Activated effector memory CD4-positive, alpha-beta T cell treated with anti-CD3 and anti-CD28 coated beads, Interleukin-2, amount 50 U/mL, for 16 hours (primary cell): ENCODE measurements around the gene EXOSC9.
"Not testable (repeated sequence)": the region's sequence is repeated elsewhere in the genome, so short reads cannot be mapped to it uniquely, and the experiment has no call there.

Experiments used
- DNase-seq: peaks from one replicate; pipeline ENCODE4 v3.0.0-alpha.2; 2020

EXOSC9 gene, protein sequence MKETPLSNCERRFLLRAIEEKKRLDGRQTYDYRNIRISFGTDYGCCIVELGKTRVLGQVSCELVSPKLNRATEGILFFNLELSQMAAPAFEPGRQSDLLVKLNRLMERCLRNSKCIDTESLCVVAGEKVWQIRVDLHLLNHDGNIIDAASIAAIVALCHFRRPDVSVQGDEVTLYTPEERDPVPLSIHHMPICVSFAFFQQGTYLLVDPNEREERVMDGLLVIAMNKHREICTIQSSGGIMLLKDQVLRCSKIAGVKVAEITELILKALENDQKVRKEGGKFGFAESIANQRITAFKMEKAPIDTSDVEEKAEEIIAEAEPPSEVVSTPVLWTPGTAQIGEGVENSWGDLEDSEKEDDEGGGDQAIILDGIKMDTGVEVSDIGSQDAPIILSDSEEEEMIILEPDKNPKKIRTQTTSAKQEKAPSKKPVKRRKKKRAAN

DNA sequence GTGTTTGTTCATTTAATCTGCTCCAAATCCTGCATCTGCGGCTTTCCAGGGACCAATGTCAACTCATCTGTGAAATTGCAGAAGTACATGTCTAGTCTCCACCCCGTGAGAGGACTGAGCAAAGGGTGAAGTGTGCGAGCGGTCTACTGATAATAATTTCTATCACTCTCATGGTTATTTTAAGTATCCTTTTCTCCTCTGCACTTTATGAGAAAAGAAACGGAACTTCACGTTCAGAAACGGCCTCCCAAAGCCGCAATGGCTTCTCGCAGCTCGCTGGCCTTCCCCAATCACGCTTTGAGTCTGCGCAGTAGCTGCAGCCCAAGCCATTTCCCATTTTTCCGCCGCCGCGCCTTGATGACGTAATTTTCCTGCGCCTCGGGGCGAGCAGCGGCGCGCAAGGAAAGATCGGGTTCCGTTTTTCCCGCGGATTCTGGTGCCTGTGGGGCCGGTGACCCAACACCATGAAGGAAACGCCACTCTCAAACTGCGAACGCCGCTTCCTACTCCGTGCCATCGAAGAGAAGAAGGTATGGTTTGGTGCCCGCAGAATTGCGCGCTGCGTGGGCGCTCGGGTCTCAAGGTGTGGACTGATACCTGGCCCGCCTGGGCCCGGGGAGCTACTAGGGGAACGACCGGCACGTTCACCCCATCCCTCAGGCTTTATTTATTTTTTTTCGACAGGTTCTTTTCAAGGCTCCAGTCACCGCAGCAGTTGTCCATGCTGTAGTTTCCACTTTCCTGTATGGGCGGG is at the start of gene EXOSC9:
TSS of gene EXOSC9 (plus strand) at position 363 of the 754 bp plus-strand sequence. CDS start at position 465, 102 bp downstream.
- peak; percentile 98 for DNase-seq

GRCh38 chr4:121752142-121752541 is 49.0 kb upstream of the EXOSC9 start:
- DNase-seq, result not testable (repeated sequence)

DNA sequence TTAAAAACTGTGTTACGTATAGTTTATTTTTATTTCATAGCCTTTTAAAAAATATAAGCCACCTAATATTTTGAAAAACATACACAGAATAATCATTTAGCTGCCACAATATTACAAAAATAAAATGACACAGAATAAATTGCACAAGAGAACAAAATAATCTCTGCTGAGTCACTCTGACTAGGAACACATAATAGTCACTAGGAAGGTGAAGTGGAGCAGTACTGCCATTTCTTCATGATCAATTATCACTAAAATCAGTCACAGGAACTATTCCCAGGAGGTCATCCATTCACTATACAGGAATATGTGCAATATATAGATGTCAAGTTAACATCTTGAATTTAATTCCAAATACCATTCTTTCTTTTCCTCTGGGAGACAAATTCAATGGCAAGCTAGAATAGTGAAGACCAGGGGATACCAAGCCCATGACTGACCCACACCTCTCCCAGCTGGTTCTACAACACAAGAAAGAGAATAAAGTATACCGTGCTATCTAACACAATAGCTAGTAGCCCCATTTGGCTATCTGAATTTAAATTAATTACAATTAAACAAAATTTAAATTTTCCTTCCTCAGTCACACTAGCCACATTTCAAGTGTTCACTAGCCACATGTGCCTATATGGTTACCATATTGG is 42.1 kb upstream of the EXOSC9 start:
- DNase-seq, result no peak

DNA sequence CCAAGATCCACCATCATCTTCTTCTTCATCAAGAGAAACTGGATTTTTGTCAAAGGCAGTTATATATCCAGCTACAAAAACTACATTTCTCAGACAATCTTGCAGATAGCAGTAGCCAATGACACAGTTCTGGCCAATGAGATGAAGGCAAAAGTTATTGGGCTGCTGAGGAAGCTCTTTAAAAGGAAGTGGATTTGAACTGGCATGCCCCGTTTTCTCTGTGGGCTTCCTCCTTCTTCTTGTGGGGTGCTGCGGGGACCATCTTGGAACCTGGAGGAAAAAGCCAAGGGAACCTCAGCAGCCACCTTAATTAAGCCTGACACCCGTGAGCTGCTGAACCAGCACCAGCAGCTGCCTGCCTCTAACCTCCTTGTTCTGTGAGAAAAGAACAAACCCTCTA is 40.9 kb upstream of the EXOSC9 start:
- no peak for DNase-seq

GRCh38 chr4:121764303-121764701 is 36.8 kb upstream of the EXOSC9 start:
- DNase-seq, result no peak

DNA sequence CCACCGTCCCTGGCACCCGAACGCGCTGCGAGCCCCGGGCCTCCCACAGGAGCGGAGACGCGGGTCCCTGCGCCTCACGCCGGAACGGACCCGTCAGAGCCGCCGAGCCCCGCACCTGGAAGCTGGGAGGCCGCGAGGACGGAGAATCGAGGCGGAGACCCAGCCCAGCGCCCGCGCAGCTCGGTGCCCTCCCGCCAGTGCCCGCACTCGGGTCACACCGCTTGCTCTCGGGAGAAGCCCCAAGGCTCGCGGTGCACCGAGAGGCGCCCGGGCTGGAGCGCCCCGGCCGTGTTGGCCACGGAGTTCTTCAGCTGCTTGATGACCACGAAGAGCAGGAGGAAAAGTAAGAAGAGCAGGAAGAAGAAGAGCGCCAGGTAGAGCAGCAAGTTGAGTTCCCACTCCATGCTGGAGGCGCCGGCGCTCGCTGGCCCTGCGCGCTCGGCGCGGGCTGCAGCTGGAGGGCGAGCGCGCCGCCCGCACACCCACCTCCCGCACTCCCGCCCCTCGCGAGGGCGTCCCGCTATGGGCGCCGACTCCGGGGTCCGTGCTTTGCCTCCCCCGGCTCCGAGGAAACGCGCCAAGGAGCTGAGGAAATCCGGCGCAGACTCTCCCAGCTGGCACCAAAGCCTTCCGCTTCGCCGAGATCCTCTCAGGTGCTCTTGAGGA is 36.3 kb upstream of the EXOSC9 start, which contains the start of gene SMIM43:
TSS of gene SMIM43 (minus strand) at position 463 of the 666 bp plus-strand sequence. CDS start at position 404, 59 bp downstream.
- DNase-seq, result no peak

GRCh38 chr4:121765368-121765705 is 35.8 kb upstream of the EXOSC9 start:
- DNase-seq, result no peak

- DNase-seq, result no peak
Measured at GRCh38 chr4:121765971-121766538, 35.1 kb upstream of the EXOSC9 start.

DNA sequence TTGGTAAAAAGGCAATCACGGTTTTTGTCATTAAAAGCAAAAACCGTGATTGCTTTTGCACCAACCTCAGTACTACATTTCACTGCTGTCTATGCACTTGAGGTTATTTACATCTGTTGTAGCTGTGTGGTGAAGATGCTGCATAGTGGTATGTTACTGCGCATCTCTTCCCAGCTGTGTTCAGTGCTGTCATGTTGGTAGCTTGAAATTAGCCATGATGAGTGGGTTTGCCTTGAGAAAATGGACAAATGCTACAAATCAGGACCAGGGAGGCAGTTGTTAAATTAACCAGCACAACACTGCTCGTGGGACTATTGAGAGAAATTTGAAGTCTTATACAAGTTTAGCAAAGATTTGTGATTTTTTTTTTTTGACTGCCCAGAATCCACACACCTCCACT is 34.0 kb upstream of the EXOSC9 start:
- no peak for DNase-seq

DNA sequence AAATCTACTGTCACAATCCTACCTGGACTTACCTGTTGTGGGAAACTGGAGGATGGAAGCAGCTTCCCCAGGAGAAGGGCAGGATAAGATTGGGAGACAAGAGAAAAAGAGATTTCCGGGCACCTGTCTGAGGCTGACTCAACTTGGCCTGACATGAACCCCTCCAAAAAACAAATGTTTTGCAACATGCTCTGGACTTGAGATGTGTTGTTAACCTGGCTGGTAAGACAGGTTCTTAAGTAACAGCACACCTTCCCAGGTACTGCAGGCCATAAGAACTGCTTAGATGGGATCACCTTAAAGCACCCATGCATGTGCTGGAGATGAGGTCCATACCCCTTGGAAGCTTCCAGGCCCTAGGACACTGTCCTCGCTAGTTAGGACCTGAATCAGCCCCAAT is 31.8 kb upstream of the EXOSC9 start:
- DNase-seq, result no peak

- no peak for DNase-seq
Measured at GRCh38 chr4:121771869-121772268, 29.3 kb upstream of the EXOSC9 start.

DNA sequence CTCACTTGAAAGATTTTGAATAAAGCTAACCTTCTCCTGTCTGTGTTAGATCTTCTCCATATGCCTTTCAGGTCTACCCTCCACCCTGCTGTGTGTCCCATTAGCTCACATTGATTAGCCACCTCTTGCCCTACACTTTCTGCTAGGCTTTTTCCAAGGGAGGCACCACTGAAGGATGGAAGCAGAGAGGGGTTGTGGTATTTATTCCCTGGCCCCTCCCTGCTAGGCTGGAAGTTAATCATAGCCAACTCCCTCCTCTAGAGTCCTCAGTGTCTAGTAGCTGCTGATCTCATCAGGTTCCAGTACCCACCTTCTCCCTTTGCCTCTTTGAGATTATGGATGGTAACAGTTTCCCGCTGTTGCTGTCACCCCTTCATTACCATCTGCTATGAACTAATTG is 27.2 kb upstream of the EXOSC9 start:
- DNase-seq, result no peak

GRCh38 chr4:121776610-121777401 is 24.3 kb upstream of the EXOSC9 start:
- no peak for DNase-seq

GRCh38 chr4:121777625-121778024 is 23.5 kb upstream of the EXOSC9 start:
- DNase-seq, result no peak

GRCh38 chr4:121778991-121779628 is 22.0 kb upstream of the EXOSC9 start:
- DNase-seq, result no peak

- no peak for DNase-seq
Measured at GRCh38 chr4:121783210-121783609, 17.9 kb upstream of the EXOSC9 start.

DNA sequence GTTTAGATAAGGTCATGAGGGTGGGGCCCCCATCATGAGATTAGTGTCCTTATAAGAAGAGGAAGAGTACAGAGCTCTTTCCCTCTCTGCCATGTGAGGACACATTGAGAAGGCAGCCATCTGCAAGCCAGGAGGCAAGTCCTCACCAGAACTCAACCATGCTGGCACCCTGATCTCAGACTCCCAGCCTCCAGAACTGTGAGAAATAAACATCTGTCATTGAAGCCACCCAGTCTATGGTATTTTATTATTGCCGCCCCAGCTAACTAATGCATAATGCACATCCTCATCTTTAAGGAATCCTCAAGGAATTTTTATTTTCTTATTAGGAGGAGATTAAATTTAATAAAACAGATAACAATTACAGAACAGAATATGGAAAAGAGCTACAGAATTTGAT is 16.7 kb upstream of the EXOSC9 start:
- no peak for DNase-seq

GRCh38 chr4:121784975-121785374 is 16.1 kb upstream of the EXOSC9 start:
- no peak for DNase-seq

- no peak for DNase-seq
Measured at GRCh38 chr4:121785479-121785878, 15.6 kb upstream of the EXOSC9 start.

DNA sequence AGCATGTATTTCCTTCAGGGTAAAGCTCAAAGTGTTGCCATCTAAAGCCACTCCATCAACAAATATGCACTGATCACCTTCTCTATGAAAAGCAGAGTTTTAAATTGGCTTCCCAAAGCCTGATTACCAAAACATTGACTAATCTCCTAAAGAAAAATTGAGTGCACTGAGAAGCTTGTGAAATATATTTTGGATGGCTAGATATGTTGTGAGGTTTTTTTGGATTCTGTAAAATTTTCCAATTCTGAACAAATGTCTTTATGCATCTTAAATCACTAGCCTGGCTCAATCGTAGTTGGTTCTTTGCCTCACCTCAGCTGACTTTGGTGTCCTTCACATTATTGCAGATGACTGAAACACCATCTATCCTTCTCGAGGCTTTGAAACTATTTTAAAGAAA is 14.9 kb upstream of the EXOSC9 start:
- no peak for DNase-seq

DNA sequence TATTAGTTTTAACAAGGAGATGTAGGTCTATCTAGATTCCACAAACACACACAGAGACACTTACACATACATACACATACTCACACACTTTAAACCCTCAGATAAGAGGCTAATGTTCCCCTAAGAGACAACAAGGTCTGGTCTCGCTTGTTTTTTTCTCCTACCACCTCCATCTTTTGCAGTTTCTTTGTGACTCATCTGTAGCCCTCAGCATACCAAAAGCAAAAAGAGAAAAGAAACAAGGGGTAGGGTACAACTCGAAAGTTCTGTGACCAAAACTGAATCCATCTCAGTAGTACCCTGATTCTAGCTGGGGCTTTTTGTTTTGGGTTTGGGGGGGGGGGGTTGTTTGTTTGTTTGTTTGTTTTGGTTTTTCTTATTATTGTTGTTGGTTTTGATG is 12.2 kb upstream of the EXOSC9 start:
- no peak for DNase-seq
